GM10248 (cell line): ENCODE data around the gene ZNF346.

ENCODE experiments used
- CTCF ChIA-PET: fragments of 300-600 bp; sonication (Branson Sonifier 250); formaldehyde crosslinking; extraction: SDS; loops from one replicate; lab custom pipeline; 2021; ENCODE audit warnings: antibody characterized with exemption; lab: Yijun Ruan, JAX
- POLR2A ChIA-PET: fragments of 350-650 bp; sonication (Branson Sonifier 250); formaldehyde crosslinking; extraction: SDS; loops from one replicate; lab custom pipeline; 2020; ENCODE audit warnings: antibody characterized with exemption; lab: Yijun Ruan, JAX
- DNase-seq: peaks from one replicate; pipeline ENCODE4 v3.0.0; 2012; ENCODE audit errors: extremely low spot score
- CTCF ChIP-seq: IDR thresholded peaks from 2 replicates; pipeline ENCODE4 v1.5.1; 2012; ENCODE audit warnings: mild to moderate bottlenecking, low read depth; ENCODE audit errors: extremely low read depth, missing control alignments, control extremely low read depth

Gene ZNF346

GRCh38 chr5:177097016-177097985 is 74.8 kb downstream of the ZNF346 start:
- no peak for TF ChIP-seq CTCF
- no peak for DNase-seq
- ChIA-PET POLR2A (no interaction called here), CTCF (interaction anchor here (0.8 to 3.0 kb wide), 6 partner anchors 10 to 437 kb away, joined by 3 to 11 read pairs (median 6); no protein-coding TSS in a partner anchor)

- TF ChIP-seq CTCF, result no peak
- ChIA-PET POLR2A (no interaction called here), CTCF (interaction anchor here (0.8 to 3.0 kb wide), 7 partner anchors 10 to 441 kb away, joined by 3 to 11 read pairs (median 3); no protein-coding TSS in a partner anchor)
- no peak for DNase-seq
These were observed 75.6 kb downstream of the ZNF346 start for GRCh38 chr5:177098120-177098469.

GRCh38 chr5:177098470-177099141 is 76.1 kb downstream of the ZNF346 start:
- no peak for DNase-seq
- ChIA-PET POLR2A (interaction anchor here (0.7 kb wide), 1 partner anchor 551 kb away, joined by 5 read pairs; no protein-coding TSS in a partner anchor), CTCF (interaction anchor here (0.8 to 3.0 kb wide), 7 partner anchors 9 to 441 kb away, joined by 3 to 11 read pairs (median 3); no protein-coding TSS in a partner anchor)
- no peak for TF ChIP-seq CTCF

GRCh38 chr5:177099422-177100093 is 77.1 kb downstream of the ZNF346 start:
- CTCF ChIA-PET, result interaction anchor here (2.7 to 3.0 kb wide), 3 partner anchors 12 to 439 kb away, joined by 8 to 11 read pairs (median 10); no protein-coding TSS in a partner anchor
- DNase-seq, result no peak
- TF ChIP-seq CTCF, result no peak
- POLR2A ChIA-PET, result interaction anchor here (0.7 kb wide), 1 partner anchor 552 kb away, joined by 5 read pairs; no protein-coding TSS in a partner anchor

GRCh38 chr5:177100714-177101121 is 78.2 kb downstream of the ZNF346 start:
- CTCF ChIA-PET, result interaction anchor here (0.8 kb wide), 2 partner anchors 10 to 11 kb away, joined by 3 read pairs; no protein-coding TSS in a partner anchor
- no peak for TF ChIP-seq CTCF
- POLR2A ChIA-PET, result no interaction called here
- DNase-seq, result no peak
